Measurements from ENCODE around the gene B3GALT6.

Gene B3GALT6

GRCh38 chr1:1270813-1271212, 38.8 kb downstream of the B3GALT6 start:
- FAIRE-seq = no peak

- no peak for FAIRE-seq
Observed at GRCh38 chr1:1272341-1273208, 40.5 kb downstream of the B3GALT6 start.

GRCh38 chr1:1273209-1273511, 41.1 kb downstream of the B3GALT6 start:
- no peak for FAIRE-seq

- FAIRE-seq = no peak
Observed at GRCh38 chr1:1273512-1274298, 41.7 kb downstream of the B3GALT6 start, which contains the start of gene UBE2J2. UBE2J2 (minus strand) TSS chr1:1273854; CDS start chr1:1267992, 5,862 bp downstream.

GRCh38 chr1:1274299-1274930, 42.4 kb downstream of the B3GALT6 start:
- FAIRE-seq = no peak

- FAIRE-seq = no peak
Observed at GRCh38 chr1:1274931-1275431, 42.9 kb downstream of the B3GALT6 start.

- FAIRE-seq = no peak
Observed at GRCh38 chr1:1275836-1276235, 43.8 kb downstream of the B3GALT6 start.

GRCh38 chr1:1278620-1279019, 46.6 kb downstream of the B3GALT6 start:
- FAIRE-seq = no peak

GRCh38 chr1:1279028-1279427, 47.0 kb downstream of the B3GALT6 start:
- FAIRE-seq = no peak

GRCh38 chr1:1280782-1281481, 48.9 kb downstream of the B3GALT6 start:
- FAIRE-seq = no peak

- FAIRE-seq = no peak
Observed at GRCh38 chr1:1281533-1282321, 49.7 kb downstream of the B3GALT6 start.

GRCh38 chr1:1282998-1283397, 51.0 kb downstream of the B3GALT6 start:
- FAIRE-seq = no peak

- FAIRE-seq = no peak
Observed at GRCh38 chr1:1283821-1284220, 51.8 kb downstream of the B3GALT6 start.
